K562 (cell line): ENCODE data around the gene ST6GALNAC1. TPM values are rescaled to one million over a fixed set of nuclear protein-coding genes. Genes with fewer than 3 reads are reported as not detected.

Experiments used
- ARNT ChIP-seq, 2 experiments: fragments of 450-650 bp; IDR thresholded peaks; 2 replicates each; pipeline ENCODE4 v1.6.1; 2016; ENCODE audit warnings: mild to moderate bottlenecking in 1 of 2
- CSDE1 ChIP-seq, 2 experiments: fragments of 450-650 bp; IDR thresholded peaks; 2 replicates each; pipeline ENCODE4 v1.6.1; 2016; ENCODE audit warnings: mild to moderate bottlenecking in 1 of 2
- HDAC2 ChIP-seq: fragments of 450-650 bp; IDR thresholded peaks from 2 replicates; pipeline ENCODE4 v1.6.1; 2016; ENCODE audit warnings: mild to moderate bottlenecking
- MAFG ChIP-seq: fragments of 450-650 bp; conservative IDR thresholded peaks from 2 replicates; pipeline ENCODE4 v1.6.1; 2016; ENCODE audit warnings: missing genetic modification characterization, missing compliant biosample characterization
- NFYB ChIP-seq: IDR thresholded peaks from 2 replicates; pipeline ENCODE4 v1.6.1; 2011; ENCODE audit warnings: mild to moderate bottlenecking, moderate library complexity; ENCODE audit not compliant: insufficient read length; ENCODE audit errors: extremely low read depth
- NKRF ChIP-seq: fragments of 450-650 bp; IDR thresholded peaks from 2 replicates; pipeline ENCODE4 v1.6.1; 2016; ENCODE audit warnings: borderline replicate concordance
- NRF1 ChIP-seq, 2 experiments: fragments of 450-650 bp; IDR thresholded peaks in 1 of 2; conservative IDR thresholded peaks in 1 of 2; 2 replicates each; pipeline ENCODE4 v1.6.1; 2014; ENCODE audit warnings: mild to moderate bottlenecking in 2 of 2
- PHF8 ChIP-seq: fragments of 200-600 bp; sonication (generic); IDR thresholded peaks from 2 replicates; pipeline ENCODE4 v1.6.1; 2012; ENCODE audit warnings: mixed run types, mild to moderate bottlenecking, inconsistent platforms, low read length, moderate library complexity, borderline replicate concordance
- TBL1XR1 ChIP-seq, 2 experiments: IDR thresholded peaks; 2 replicates each; pipeline ENCODE4 v1.6.1; 2012; ENCODE audit warnings: improper control_type of control experiment in 2 of 2, low read length in 2 of 2, mild to moderate bottlenecking in 1 of 2
- USF1 ChIP-seq: sonication (generic); formaldehyde crosslinking; IDR thresholded peaks from 2 replicates; pipeline ENCODE4 v1.9.0; 2022; ENCODE audit warnings: mild to moderate bottlenecking, missing genetic modification reagents
- ZNF354B ChIP-seq: fragments of 250-450 bp; sonication (Bioruptor Pico); IDR thresholded peaks from 2 replicates; pipeline ENCODE4 v1.4.0; 2020
- ZNF407 ChIP-seq: fragments of 450-650 bp; IDR thresholded peaks from 2 replicates; pipeline ENCODE4 v1.6.1; 2016; ENCODE audit warnings: low read depth
- ZNF79 ChIP-seq: fragments of 250-450 bp; sonication (Bioruptor Pico); IDR thresholded peaks from 2 replicates; pipeline ENCODE4 v1.4.0; 2020; ENCODE audit warnings: low read depth, mild to moderate bottlenecking, moderate library complexity
- ZSCAN29 ChIP-seq: fragments of 450-650 bp; IDR thresholded peaks from 2 replicates; pipeline ENCODE4 v1.6.1; 2017
- polyA plus RNA-seq, 8 experiments: library from polyadenylated mRNA; depleted of rRNA in 4 of 8; stranded (reverse) in 5 of 8; unstranded in 3 of 8; fragments of >200 nt; fragmentation: Nextera tagmentation in 2 of 8; fragmentation: Illumina TruSeq in 1 of 8; extraction: Ambion mirVana in 2 of 8; extraction: Trizol in 1 of 8; gene quantifications; 2 replicates each; pipeline versions ENCODE4 v1.2.1 to v1.2.3, GENCODE V29; 2011 to 2014; ENCODE audit warnings: inconsistent platforms in 1 of 8, missing spikeins in 1 of 8
- total RNA-seq, 7 experiments: library from RNA; depleted of rRNA in 6 of 7; stranded (reverse); fragments of >200 nt in 6 of 7; fragmentation: Illumina TruSeq in 2 of 7; extraction: Trizol in 2 of 7; gene quantifications; 2 replicates each; pipeline versions ENCODE4 v1.2.1 to v1.2.3, GENCODE V29; 2011 to 2021; ENCODE audit warnings: low replicate concordance in 1 of 7

The ST6GALNAC1 gene
- total and polyA plus RNA-seq, 9 of the 15 experiments (the other 6 are each of a cell fraction or from before 2014, with no cell fraction given) = 20.6 to 68.4 (median 50.5) TPM

GRCh38 chr17:76643553-76644148 is at the start of gene ST6GALNAC1 (continued):
- no peak for TF ChIP-seq ZNF407
- TF ChIP-seq NKRF = no peak
- TF ChIP-seq HDAC2 = no peak
- TF ChIP-seq MAFG = no peak
- TF ChIP-seq NRF1 (conservative IDR thresholded peaks at IDR 0.05 in 1 of 2, IDR thresholded peaks at IDR 0.05 in 1 of 2) = peak; percentile 51 to 55; a peak in 3 of 4 replicates
- no peak for TF ChIP-seq NFYB
- TF ChIP-seq ZNF79 (CRISPR knock-in tag) = no peak
- TF ChIP-seq ZNF354B = no peak
- no peak for TF ChIP-seq ZSCAN29
- TF ChIP-seq CSDE1 (IDR thresholded peaks at IDR 0.05) = no peak; a peak in 1 of 4 replicates
- TF ChIP-seq PHF8 = peak; percentile 53; the same call in 1 of the 2 replicates
- TF ChIP-seq USF1 = no peak
- TF ChIP-seq ARNT (IDR thresholded peaks at IDR 0.05) = no peak
- no peak; a peak in 1 of 4 replicates for TF ChIP-seq TBL1XR1 (IDR thresholded peaks at IDR 0.05; ENCODE audit: low read length in 2 of 2)
